A549 treated with AZD9567 at 1 μM for 4 hours (cell line): Measurements from ENCODE around the gene DNAI1. TPM values are rescaled to one million over a fixed set of nuclear protein-coding genes. Genes with fewer than 3 reads are reported as not detected.

Experiments used
- total RNA-seq: library from RNA; stranded (reverse); fragments of 200-300 nt; extraction: Qiagen RNA extraction; gene quantifications from 5 replicates; pipeline ENCODE4 v1.2.3, GENCODE V29; 2022; ENCODE audit not compliant: insufficient read depth

Gene DNAI1
- 0.07 to 0.78 TPM (median 0.26 TPM) in 5 replicates for total RNA-seq

GRCh38 chr9:34458013-34458958 lies at the start of gene DNAI1, which contains the start of gene FAM219A:
DNAI1 (plus strand) TSS chr9:34458805; CDS start chr9:34459006, 201 bp downstream.
FAM219A (minus strand) TSS chr9:34458570; CDS start chr9:34458263, 307 bp downstream.

GRCh38 chr9:34522971-34523797 lies 64.6 kb downstream of the DNAI1 start, which contains the start of gene ENHO:
ENHO (minus strand) TSS chr9:34522990; CDS start chr9:34521695, 1,295 bp downstream.

Other genes with a start within 250 kb of the DNAI1 start
- gene KIF24, start 129.5 kb upstream of the DNAI1 start, total RNA-seq = 3.2 to 3.4 TPM (median 3.3 TPM) in 5 replicates
- 21.4 to 31.2 TPM (median 24.1 TPM) in 5 replicates for gene NUDT2, start 129.2 kb upstream of the DNAI1 start, total RNA-seq
- 4.7 to 6.7 TPM (median 5.9 TPM) in 5 replicates for gene MYORG, start 81.9 kb upstream of the DNAI1 start, total RNA-seq
- 17.4 to 19.1 TPM (median 18.6 TPM) in 5 replicates for gene FAM219A, start 235 bp upstream of the DNAI1 start, total RNA-seq
- 1.9 to 2.3 TPM (median 2.0 TPM) in 4 of 5 replicates, not detected in the other for gene ENHO, start 64.2 kb downstream of the DNAI1 start, total RNA-seq
- gene CNTFR, start 130.9 kb downstream of the DNAI1 start, total RNA-seq = 0.03 to 0.21 TPM (median 0.16 TPM) in 4 of 5 replicates, not detected in the other
- gene RPP25L, start 153.3 kb downstream of the DNAI1 start, total RNA-seq = 34.7 to 48.6 TPM (median 45.6 TPM) in 5 replicates
- 110 to 122 TPM (median 111 TPM) in 5 replicates for gene DCTN3, start 161.7 kb downstream of the DNAI1 start, total RNA-seq
- gene ARID3C, start 170.3 kb downstream of the DNAI1 start, total RNA-seq = 0.14 to 0.35 TPM (median 0.25 TPM) in 4 of 5 replicates, not detected in the other
- gene SIGMAR1, start 179.0 kb downstream of the DNAI1 start, total RNA-seq = 169 to 208 TPM (median 204 TPM) in 5 replicates
- 17.9 to 23.3 TPM (median 20.5 TPM) in 5 replicates for gene GALT, start 187.9 kb downstream of the DNAI1 start, total RNA-seq
- gene IL11RA, start 193.4 kb downstream of the DNAI1 start, total RNA-seq = 6.2 to 8.2 TPM (median 6.9 TPM) in 5 replicates
- 0.22 to 0.24 TPM (median 0.22 TPM) in 3 of 5 replicates, not detected in the others for gene CCL27, start 203.9 kb downstream of the DNAI1 start, total RNA-seq
- gene CCL19, start 232.5 kb downstream of the DNAI1 start, total RNA-seq = not detected in 5 replicates